GM12872 (cell line): ENCODE measurements around the gene CASP2.

Experiments used
- CTCF ChIP-seq: IDR thresholded peaks from 3 replicates; pipeline ENCODE4 v1.5.1; 2011; ENCODE audit warnings: low read depth, mild to moderate bottlenecking, low read length, moderate library complexity; ENCODE audit not compliant: insufficient read depth

CASP2 gene

GRCh38 chr7:143245123-143245522 is 43.0 kb upstream of the CASP2 start:
- no peak for TF ChIP-seq CTCF

GRCh38 chr7:143247372-143247771 is 40.8 kb upstream of the CASP2 start:
- TF ChIP-seq CTCF = no peak

GRCh38 chr7:143248761-143249354 is 39.3 kb upstream of the CASP2 start:
- TF ChIP-seq CTCF = no peak

GRCh38 chr7:143250199-143250598 is 38.0 kb upstream of the CASP2 start:
- no peak for TF ChIP-seq CTCF

GRCh38 chr7:143250822-143251221 is 37.3 kb upstream of the CASP2 start:
- TF ChIP-seq CTCF = no peak

- TF ChIP-seq CTCF = no peak
These were observed 36.1 kb upstream of the CASP2 start for GRCh38 chr7:143252006-143252405.

- TF ChIP-seq CTCF = no peak
These were observed 32.6 kb upstream of the CASP2 start for GRCh38 chr7:143255564-143255963.
